ENCODE measurements around the gene LDLRAD3.

DNA sequence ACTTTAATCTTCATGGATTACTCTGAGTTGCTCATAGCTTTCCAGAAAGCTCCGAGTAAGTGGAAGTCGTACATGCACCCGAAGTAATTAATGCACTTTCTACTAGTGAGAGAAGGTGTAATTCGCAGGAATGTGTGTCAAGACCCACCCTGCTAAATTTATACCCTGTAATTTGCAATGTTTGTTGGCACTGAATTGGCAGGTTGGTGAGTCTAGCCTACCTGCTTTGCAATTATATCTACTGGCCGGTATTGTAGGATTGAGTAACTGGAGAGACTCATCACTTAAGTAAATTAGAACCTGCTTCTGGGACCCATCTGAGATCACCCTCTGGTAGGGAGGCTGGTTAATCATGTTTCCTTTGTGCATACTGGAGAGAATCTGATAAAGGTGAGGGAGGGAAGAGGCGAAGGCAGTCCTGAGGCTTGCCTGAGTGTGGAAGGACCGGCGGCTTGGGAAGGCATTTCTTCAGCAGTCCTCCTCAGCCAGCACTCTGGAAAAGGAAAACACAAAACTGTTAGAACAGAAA, 63.3 kb downstream of the LDLRAD3 start:
- TF ChIP-seq, protein P1, sequence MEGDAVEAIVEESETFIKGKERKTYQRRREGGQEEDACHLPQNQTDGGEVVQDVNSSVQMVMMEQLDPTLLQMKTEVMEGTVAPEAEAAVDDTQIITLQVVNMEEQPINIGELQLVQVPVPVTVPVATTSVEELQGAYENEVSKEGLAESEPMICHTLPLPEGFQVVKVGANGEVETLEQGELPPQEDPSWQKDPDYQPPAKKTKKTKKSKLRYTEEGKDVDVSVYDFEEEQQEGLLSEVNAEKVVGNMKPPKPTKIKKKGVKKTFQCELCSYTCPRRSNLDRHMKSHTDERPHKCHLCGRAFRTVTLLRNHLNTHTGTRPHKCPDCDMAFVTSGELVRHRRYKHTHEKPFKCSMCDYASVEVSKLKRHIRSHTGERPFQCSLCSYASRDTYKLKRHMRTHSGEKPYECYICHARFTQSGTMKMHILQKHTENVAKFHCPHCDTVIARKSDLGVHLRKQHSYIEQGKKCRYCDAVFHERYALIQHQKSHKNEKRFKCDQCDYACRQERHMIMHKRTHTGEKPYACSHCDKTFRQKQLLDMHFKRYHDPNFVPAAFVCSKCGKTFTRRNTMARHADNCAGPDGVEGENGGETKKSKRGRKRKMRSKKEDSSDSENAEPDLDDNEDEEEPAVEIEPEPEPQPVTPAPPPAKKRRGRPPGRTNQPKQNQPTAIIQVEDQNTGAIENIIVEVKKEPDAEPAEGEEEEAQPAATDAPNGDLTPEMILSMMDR (IDR thresholded peaks at IDR 0.05), result no peak
- no peak for TF ChIP-seq POLR2A (IDR thresholded peaks at IDR 0.05)

All from uterus (tissue), 2 donors.